Progenitor cell of endocrine pancreas (in vitro differentiated cells): ENCODE measurements around the gene LSS. TPM values are rescaled to one million over a fixed set of nuclear protein-coding genes. Genes with fewer than 3 reads are reported as not detected.
"Not testable (repeated sequence)": the region's sequence is repeated elsewhere in the genome, so short reads cannot be mapped to it uniquely, and the experiment has no call there.

ENCODE experiments used
- DNase-seq: peaks from one replicate; pipeline ENCODE4 v3.0.0; 2021; ENCODE audit warnings: low spot score; ENCODE audit not compliant: unreplicated experiment
- H3K27ac Mint-ChIP-seq: 2 replicates; pipeline ENCODE4 v1.8.0; 2021; ENCODE audit warnings: mild to moderate bottlenecking, moderate library complexity, mixed read lengths
- H3K27me3 Mint-ChIP-seq: 2 replicates; pipeline ENCODE4 v1.8.0; 2021; ENCODE audit warnings: mixed read lengths
- H3K36me3 Mint-ChIP-seq: 2 replicates; pipeline ENCODE4 v1.8.0; 2022; ENCODE audit warnings: mixed read lengths; ENCODE audit not compliant: insufficient read depth
- H3K4me1 Mint-ChIP-seq: 2 replicates; pipeline ENCODE4 v1.8.0; 2021; ENCODE audit warnings: low read depth, mixed read lengths
- H3K4me3 Mint-ChIP-seq: 2 replicates; pipeline ENCODE4 v1.8.0; 2021; ENCODE audit warnings: low read depth, mild to moderate bottlenecking, moderate library complexity, mixed read lengths
- H3K9me3 Mint-ChIP-seq: 2 replicates; pipeline ENCODE4 v1.8.0; 2021; ENCODE audit warnings: low read depth, mixed read lengths
- CTCF ChIP-seq: fragments of 200-600 bp; sonication (generic); IDR thresholded peaks from one replicate; pipeline ENCODE4 v1.5.0; 2021; ENCODE audit warnings: antibody characterized with exemption, mild to moderate bottlenecking; ENCODE audit not compliant: unreplicated experiment
- total RNA-seq: library from RNA; stranded (reverse); gene quantifications from 2 replicates; pipeline ENCODE4 v1.2.1, GENCODE V29; 2021

The LSS gene
- total RNA-seq, 1 donor from 2014 or later: 145 TPM

DNA sequence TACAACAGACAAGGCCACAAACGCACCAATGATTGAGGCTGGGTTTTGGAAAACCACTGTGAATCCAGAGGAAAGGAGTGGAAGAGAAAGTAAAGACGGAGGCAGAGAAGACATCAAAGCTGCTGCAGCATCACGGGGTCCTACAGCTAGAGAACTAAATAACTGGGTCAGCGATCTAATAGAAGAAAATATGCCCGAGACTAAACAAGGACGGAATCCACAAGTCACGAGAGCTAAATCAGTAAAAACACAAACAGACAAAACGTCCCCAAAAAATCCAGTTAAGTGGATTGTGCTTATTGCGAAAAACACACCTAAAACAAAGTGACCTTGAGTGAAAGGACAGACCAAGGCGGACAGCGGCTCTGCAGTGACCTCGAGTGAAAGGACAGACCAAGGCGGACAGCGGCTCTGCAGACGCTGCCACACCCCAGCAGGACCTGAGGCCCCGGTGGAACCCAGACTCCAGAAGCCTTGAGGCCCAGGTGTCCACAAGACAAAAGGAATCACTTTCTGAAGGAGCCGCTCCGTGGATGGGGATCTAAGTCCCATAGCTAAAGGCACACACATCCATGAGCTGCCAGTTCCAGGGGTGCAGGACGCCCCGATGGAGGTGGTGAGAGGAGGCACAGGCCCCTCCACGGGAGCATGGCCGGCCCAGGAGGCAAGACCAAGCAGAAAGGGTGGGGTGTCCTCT lies 79.2 kb downstream of the LSS start:
- DNase-seq: no peak
- TF ChIP-seq CTCF: no peak
- peaks cover 8% of the 10 kb centered on the region for H3K4me1 Mint-ChIP-seq
- H3K9me3 Mint-ChIP-seq: no peaks in the 10 kb centered on the region
- H3K36me3 Mint-ChIP-seq: peaks cover 1% of the 10 kb centered on the region
- H3K27ac Mint-ChIP-seq: no peak overlapping the region
- H3K4me3 Mint-ChIP-seq: no peak overlapping the region
- no peaks in the 10 kb centered on the region for H3K27me3 Mint-ChIP-seq

- no peak for TF ChIP-seq CTCF
- Mint-ChIP-seq H3K4me1 (peaks cover 11% of the 10 kb centered on the region), H3K36me3 (peaks cover 1% of the 10 kb centered on the region), H3K4me3 (no peak overlapping the region), H3K27ac (no peak overlapping the region), H3K27me3 (no peaks in the 10 kb centered on the region), H3K9me3 (no peaks in the 10 kb centered on the region)
- no peak for DNase-seq
These were observed 80.5 kb downstream of the LSS start for GRCh38 chr21:46148106-46148505.

GRCh38 chr21:46147429-46147828 lies 81.1 kb downstream of the LSS start:
- peak; percentile 65 for TF ChIP-seq CTCF
- H3K9me3 Mint-ChIP-seq, H3K4me1 Mint-ChIP-seq, DNase-seq, H3K36me3 Mint-ChIP-seq, H3K4me3 Mint-ChIP-seq, H3K27me3 Mint-ChIP-seq: not testable (repeated sequence)
- peak overlapping the region; percentile 83 for H3K27ac Mint-ChIP-seq

DNA sequence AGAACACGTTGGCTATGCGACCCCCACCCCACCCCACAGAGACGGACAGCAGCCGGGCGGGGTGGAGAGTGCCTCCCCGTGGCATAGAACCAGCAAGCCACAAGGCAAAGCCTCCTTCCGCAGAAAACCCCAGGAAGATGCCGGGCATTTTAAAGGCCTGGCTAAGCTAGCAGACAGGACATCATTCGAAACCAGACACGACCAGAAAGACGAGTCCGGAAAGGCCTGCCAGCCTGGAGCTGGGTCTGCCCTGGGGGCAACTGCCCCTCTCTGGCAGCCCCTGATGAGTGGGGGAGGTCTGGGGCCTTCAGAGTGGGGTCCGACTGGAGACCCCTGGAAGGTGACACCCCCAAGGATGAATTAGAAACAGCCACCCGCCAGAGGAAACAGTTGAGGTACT lies 81.7 kb downstream of the LSS start:
- peak overlapping the region; percentile 86 for H3K27ac Mint-ChIP-seq
- no peak overlapping the region for H3K4me3 Mint-ChIP-seq
- H3K36me3 Mint-ChIP-seq: peaks cover 3% of the 10 kb centered on the region
- no peak for TF ChIP-seq CTCF
- H3K4me1 Mint-ChIP-seq: peaks cover 8% of the 10 kb centered on the region
- H3K27me3 Mint-ChIP-seq: peaks cover 7% of the 10 kb centered on the region
- no peak for DNase-seq
- no peaks in the 10 kb centered on the region for H3K9me3 Mint-ChIP-seq

- Mint-ChIP-seq H3K27ac (peak overlapping the region; percentile 86), H3K4me1 (peaks cover 10% of the 10 kb centered on the region), H3K27me3 (peaks cover 13% of the 10 kb centered on the region), H3K4me3 (no peak overlapping the region), H3K36me3 (peaks cover 5% of the 10 kb centered on the region), H3K9me3 (no peaks in the 10 kb centered on the region)
- DNase-seq: no peak
- no peak for TF ChIP-seq CTCF
These were observed 82.5 kb downstream of the LSS start for GRCh38 chr21:46145840-46146691.
